OCI-M2 (cell line): ENCODE measurements around the gene AMDHD1.

Source experiments
- DNase-seq: peaks from one replicate; lab custom pipeline; 2025; ENCODE audit not compliant: unreplicated experiment; lab: John Stamatoyannopoulos, UW

AMDHD1 gene

DNA sequence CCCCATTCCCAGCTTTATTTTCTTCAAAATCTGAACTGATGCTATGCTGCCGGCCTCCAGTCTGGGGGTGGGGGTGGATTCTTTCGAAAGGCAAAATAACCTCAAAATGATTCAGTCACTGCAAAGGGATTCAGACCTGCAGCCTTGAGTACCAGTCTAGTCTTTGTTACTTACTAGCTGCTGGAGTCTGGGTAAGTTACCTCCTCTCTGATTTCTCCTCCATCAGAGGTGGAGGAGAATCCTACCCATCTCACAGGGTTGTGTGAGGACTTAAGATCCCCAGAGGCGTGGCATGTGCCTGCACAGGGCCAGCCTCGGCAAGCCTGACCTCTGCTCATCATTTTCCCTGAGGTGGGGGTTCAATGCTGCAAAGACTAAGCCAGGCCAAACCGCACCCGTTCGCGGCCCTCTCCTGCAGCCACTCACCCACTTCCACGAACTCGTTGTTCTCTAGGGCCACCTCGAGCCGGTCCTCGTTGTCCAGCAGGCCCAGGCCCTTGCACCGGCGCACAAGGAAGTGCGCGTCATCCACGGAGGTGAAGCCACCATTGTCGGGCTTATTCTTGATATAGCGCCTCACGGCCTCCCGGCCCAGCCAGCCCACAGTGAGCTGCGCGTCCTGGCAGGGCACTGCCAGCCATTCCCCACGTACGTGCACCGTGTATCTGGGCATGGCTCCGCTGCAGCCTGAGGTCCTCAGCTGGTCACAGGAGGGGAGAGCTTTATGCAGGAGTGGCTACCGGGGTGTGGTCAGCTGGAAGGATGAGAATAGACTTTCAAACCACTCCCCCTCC is 52.3 kb downstream of the AMDHD1 start:
- no peak for DNase-seq

- DNase-seq, result no peak
Measured at GRCh38 chr12:95996034-95996658, 53.0 kb downstream of the AMDHD1 start, which contains the start of gene HAL. Gene HAL, minus strand, starts transcription at chr12:95996344. Its CDS starts 434 bp downstream, at chr12:95995910.

DNA sequence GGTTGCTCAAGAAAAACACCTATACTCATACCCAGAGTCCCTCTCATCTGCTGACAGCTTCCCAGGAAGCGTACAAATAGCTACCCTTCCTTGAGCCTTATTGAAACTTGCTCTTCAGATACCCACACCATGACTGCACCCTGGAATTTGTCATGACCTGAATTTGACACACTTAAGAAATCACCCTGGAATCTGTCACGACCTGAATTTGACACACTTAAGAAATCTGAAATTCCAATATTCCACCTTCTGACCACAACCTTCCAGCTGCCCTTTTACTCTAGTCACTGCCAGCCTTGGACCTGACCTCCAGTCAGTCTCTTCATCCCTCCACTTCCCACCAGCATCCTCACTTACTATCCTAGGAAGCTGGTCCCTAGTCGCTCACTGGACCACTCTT is 54.1 kb downstream of the AMDHD1 start:
- no peak for DNase-seq

DNA sequence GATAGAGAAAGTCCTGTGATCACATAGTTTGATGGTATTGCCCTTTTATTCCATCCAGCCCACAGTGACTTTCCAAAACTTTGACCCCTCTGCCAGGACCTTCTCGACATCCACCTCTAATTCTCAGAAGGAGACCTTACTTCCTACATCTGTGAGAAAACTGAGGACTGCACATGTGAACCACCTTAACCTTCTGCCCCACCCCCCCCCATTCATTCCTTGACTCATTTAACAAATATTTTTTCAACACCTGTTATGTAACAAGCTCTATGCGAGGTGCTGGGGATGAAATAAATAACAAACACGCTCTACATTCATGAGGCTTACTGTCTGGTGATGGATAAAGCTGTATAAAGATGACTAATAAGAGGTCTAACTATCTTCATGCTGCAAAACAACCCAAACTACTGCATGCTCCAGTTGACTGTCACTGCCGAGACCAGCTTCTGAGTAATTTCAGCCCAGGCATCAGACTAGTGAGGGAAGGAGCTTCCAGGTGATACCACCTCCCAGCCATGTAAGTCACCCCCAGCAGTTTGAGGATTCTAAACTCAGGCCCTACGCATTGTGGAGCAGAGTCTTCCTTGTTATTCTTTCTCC is 54.9 kb downstream of the AMDHD1 start:
- no peak for DNase-seq

DNA sequence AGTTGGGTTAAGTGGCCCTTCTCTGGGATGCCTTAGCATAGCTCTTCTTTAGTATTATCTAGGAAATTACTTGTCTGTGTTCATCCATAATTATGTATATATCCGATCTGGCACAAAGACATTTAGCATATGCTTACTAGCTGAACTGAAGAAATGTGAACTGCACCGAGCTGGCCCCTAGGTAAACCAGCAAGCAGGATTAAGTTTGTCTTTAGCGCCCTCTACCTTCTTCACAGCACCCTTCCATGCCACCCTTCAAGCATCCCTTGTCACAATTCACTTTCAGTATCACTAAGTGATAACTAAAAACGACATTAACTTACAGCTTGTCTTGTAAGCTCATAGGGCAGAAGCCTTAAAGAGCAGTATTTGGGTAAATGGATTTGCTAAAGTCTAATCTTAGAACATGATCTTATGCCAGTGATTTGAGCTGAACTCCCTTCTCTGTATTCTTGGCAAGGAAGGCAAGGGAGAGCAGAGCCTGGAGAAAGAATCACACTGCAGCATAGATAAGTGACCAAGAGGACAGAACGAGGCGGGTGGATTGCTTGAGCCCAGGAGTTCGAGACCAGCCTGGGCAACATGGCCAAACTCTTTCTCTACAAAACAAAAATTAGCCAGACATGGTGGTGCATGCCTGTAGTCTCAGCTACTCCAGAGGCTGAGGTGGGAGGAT is 55.6 kb downstream of the AMDHD1 start:
- DNase-seq, result no peak

DNA sequence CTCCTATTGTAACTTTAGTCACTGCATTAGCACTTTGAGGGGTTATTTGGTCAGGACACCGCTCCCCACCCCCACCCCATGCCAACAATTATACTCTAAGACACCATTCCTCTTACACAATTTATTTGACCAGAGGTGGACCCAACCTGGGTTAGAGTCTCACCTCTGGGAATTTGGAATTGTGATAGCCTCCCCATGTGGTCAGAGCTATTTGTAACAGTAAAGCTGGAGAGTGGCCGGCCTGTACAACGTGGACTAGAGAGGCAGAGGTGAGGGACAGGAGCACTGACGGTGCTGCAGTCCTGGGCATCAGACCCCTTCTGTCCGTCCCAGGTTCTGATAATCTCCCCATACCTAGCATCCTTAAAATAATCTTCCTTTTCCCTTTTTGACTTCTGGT is 56.4 kb downstream of the AMDHD1 start:
- no peak for DNase-seq

GRCh38 chr12:96000858-96001257 is 57.7 kb downstream of the AMDHD1 start:
- no peak for DNase-seq

GRCh38 chr12:96006727-96007126 is 63.6 kb downstream of the AMDHD1 start:
- DNase-seq, result no peak

DNA sequence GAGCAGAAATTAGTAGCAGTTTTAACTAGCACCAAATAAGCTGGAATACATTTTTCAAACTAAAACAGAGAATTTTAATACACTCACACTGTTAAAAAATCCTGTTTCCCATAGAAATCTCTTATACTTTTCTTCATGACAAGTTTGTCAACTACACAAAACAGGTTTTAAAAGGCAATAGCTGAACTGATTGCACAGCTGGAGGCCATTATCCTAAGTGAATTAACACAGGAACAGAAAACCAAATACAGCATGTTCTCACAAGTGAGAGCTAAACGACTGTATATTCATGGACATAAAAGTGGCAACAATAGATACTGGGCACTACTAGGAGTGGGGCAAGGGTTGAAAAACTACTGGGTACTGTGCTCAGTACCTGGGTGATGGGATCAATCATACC is 64.6 kb downstream of the AMDHD1 start:
- DNase-seq, result no peak

DNA sequence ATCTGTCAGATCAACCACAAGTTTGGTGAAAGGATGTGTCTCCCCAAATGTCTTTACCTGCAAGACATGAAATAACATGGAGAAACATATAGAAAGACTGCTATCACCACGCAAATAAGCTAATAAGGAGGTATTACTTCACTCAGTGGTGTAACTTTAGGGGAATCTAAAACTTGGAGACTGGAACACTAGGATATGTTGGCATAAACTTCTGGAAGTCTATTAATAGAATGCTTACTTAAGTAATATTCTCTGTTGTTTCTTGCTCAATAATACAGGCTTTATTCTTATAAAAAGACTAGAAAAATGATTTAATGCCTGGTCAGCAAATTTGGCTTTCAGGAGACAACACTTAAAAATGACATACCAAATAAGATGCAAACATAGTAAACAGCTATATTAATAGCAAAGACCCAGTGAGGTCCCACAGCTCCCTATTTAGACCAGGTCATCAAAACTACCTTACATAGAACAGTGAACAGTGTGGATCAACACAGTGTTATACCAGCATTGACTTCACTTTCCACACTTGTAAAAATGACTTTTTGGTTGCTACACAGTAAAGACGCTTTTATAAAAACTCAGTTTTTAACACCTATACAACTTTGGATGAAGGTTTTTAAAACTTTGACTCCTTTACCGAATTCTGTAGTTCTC is 71.9 kb downstream of the AMDHD1 start:
- no peak for DNase-seq

DNA sequence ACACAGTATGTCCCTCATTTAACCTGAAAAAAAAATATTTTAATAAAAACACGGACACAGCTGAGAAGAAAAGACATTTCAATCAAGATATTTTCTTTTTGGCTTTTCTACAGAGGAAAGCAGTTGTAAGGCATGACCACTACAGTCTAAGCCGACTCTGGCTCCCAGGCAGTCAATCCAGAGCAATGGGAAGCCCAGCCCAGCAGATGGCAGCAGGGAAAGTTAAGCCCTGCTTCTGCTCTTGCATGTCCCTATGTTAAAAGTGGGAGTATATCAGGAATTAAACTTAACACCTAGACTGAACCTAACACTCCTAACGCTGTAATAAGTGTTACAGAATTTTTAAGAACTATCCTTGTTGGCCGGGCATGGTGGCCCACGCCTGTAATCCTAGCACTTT is 72.5 kb downstream of the AMDHD1 start:
- no peak for DNase-seq
